ENCODE data around the gene WIPF2.

The WIPF2 gene

DNA sequence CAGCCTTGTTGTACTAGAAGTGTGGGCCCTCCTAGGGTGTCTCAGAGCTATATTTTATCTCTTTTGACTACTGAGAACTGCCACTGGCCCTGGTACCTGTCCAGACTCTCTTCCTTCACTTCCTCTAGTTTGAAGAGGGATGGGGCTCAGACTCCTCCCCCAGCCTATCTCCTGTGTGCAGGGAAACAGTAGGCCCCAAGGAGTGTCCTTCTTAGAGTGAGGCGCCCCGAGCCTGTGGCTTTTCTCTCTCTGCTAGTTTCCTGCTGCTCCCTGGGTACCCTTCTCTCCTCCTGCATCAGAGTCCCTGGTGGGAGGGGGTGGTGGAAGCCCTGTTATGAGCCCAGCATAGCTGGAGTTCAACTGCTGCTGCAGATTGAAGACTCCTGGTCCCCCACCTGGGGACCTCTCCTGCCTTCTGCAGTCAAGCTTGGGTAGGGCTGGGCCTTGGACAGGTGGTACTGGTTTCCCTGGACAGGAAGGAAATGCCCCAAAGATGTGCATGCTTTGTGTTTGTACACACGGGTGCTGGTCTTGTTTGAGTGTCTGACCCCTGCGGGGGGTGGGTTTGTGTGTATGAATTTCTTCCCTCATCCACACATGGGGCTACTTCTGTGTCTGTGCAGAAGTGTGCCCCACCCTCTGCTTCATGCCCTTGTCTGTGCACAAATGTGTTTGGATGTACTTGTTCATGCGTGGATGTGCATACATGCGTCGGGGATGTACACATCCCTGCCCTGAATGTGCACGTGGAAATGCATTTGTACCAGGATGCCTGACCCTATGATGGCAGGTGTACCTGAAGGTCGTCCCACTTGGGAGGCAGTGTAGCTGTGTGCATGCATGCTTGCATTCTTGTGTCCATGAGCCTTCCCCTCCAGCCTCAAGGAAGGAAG is 96.8 kb downstream of the WIPF2 start:
- no peak for DNase-seq

DNA sequence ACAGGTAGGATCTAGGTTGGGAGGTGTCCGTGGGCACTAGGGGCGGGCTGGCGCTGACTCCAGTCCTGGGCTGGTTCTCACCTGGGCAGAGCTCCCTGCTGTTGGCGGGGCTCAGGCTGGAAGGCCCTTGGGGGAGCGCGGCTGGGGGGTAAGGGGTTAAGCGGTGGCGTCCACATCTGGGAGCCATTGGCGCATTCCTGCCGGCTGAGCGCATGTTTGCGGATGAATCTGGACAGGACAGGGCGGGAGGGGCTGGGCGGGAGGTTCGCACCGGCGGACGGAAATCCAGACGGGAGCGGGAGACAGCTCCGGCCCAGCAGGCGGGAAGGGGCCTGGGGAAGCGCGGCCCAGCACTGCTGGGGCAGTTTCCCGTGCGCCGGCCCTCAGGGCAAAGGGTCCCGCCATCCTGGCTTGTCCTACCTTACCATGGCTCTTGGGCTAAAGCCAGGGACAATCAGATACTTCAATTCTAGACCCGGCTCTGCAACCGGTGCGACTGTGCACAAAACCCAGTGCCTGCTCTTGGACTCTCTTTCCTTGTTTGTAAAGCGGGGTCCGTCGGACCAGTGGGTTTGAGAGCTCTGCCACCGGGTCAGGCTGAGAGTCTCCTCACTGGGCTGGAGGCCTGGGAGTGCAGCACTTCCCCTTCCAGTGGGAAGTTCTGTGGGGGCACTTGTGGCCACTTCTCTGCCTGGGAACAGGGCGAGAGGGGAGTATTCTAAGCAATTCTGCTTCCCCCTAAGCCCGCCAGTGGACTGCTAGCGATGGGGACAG is 97.7 kb downstream of the WIPF2 start:
- no peak for DNase-seq

DNA sequence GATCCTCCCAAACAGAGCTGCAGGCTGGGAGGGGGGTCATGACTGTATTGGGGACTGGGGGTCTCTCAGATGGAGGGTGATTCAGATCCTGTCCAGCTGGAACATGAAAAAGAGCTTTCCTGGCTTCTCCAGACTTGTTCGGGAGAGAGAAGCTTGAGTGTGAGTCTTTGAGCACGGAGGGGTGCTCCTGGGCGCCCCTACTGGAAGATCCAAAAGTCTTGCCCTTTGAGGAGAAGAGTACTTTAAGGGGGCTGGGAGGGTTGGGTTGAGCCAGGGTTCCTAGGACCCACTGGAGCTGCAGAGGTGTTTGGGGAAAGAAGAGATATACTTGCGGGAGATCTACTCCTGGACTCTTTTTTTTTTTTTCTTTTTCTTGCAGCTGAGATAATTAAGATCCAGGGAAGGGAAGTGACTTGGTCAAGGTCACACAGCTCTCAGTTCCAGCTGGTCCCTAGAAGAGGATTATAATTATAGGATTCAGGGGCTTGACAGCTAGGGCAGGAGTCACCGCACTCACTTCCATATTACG is 98.3 kb downstream of the WIPF2 start:
- DNase-seq, result no peak

DNA sequence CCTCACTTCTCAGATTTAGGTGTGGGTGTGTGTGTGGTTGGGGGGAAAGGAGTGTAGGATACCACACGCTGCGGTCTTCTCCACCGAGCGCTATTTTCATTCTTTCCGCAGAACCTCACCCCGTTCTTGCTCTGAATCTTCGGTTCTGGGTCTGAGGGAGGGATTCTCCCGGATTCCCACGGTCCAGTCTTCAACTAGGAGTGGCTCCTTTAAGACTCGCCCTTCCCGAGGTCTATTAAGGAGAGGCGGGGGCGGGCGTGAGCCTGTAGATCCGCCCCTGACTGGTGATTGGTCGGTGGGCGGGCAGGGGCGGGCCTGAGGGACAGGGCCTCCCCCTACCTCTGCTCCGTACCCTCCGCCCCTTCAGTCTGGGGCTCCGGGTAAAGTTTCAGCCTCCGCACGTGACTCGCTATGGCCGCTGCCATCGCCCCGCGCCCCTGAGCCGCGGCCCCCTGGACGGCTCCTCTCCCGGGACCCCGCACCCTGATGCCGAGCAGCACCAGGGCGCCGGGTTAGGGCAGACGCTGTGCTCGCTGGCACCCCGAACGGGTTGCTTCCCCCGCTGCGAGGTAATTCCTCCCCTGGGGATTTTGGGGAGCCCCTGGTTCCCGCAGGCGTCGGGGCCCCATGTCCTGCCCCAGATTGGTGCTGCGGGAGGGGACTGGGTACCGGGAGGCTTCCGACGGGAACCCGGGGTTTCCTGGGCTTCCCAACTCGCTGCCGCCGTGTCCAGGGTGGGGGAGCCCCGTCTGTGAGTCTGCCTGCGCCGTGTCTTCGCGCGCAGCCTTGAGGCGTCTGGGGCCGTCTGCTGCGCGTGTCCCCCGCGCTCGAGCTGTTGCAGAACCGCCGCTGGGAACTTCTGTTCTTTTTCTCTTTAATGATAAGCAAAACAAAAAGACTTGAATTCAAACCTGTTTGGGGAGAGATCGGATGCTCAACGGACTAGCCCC is 99.1 kb downstream of the WIPF2 start:
- peak; percentile 83 for DNase-seq

DNA sequence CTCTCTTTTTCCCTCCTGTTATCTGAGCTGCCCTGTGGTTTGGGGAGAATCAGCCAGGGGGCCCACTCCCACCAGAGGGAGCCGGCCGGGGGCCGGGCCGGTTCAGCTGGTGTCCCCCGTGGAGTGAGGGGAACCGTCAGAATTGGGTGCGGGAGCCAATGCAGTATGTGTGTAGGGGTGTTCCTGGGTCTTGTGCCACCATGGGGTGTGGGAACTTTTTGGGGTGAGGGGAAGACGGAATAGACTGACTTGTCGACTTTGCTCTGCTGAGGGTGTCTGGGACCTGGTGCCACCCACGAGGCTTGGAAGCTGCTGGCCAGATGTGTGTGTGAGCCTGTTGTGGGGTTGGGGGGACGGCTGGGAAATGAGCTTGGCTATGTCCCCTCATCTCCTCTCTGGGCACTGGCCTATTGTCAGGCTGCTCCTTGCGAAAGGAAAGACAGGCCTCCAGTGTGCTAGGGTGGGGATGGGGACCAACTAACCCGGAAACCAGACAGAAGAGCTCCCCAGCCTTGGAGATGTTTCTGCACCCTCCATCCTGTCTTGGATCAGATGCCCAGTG is 99.8 kb downstream of the WIPF2 start:
- no peak for DNase-seq

DNA sequence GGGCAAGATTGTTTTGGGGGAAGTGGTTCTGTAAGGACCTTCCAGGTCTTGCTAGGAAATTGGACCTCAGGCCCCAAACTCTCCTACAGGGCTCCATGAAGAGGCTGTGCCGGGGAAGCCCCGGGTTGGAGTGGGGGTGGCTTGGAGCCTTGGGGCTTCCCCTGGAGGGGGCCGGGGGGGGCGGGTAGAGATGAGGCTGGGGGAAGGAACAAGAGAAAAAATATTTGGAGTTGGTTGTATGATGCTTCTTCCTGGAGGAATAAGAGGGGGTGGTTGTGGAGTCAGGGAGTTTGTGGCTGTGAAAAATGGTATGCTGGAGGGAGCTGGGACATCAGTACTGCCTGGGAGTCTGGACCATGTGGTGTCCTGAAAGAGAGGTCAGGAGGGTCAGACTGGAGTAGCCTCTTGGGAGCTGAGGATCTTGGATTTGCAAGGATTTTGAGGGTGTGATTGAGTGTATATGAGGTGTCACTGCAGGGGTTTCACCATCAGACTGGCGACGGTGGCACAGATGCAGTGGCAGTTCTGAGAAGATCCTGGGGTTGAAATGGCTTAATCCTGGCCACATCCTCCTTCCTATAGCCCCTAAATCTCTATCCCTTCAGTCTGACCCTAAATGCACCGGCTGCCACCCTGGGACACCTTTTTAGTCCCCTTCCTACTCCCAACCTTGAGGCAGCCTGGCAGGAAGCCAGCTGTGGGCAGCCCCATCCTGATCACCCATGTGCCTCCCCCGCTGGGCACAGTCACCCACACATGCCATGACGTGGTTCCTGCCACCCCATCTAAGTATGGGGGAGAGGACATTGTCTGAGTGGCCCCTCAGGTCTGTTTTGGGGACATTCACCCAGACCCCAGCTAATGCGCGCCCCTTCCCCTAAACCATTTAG is 100.8 kb downstream of the WIPF2 start:
- DNase-seq, result no peak

DNA sequence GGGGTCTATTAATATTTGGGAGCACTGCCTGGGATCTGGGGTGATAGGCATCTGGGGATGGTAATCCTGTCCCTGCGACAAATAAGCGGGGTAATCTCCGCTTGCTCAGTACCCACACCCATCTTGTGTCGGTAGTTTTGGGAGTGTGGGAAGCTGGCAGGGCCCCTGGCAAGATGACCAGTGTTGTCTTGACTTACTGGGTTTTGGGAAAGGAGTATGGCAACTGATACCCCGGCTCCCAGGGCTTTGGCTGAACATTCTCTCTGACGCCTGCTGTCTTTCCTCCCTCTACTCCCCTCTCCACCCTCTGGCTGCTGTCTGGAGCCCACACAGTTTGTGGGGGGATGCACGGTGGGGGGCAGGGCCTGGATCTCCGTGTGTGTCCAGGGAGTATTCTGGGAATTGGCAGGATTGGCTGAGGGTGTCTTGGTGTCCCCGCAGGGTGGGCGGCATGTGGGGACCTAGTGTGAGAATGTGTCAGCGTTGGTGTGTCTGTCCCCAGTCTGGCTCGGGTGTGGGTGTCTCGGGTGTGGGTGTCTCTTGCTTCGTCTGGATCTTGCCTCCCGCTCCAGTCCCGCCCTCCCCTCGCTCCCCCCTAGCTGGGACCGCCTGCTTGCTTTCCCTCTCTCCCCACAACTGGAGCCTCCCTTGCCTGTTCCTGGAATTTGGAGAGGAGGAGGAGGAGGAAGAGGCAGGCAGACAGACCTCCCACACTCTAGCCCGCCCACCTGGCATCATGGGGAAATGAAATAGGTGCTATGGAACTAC is 101.8 kb downstream of the WIPF2 start:
- DNase-seq, result no peak

DNA sequence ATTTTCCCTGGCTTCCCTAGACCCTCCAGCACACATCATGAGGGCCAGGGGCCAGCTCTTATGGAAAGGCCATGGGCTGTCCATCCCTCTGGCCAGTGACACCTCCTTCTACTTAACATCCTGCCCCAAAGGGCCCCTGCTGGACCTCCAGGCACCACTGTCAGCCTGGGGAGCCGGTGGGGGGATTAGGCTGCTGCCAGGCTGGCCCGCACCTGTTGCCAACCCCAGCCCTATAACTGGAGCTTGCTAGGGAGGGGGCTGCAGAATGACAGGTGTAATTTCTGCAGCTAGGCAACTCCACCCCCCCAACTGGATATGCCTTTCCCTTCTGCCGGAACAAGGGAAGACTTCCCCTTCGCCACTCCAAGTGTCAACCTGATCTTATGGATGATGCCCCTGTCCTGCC is 102.4 kb downstream of the WIPF2 start:
- no peak for DNase-seq

DNA sequence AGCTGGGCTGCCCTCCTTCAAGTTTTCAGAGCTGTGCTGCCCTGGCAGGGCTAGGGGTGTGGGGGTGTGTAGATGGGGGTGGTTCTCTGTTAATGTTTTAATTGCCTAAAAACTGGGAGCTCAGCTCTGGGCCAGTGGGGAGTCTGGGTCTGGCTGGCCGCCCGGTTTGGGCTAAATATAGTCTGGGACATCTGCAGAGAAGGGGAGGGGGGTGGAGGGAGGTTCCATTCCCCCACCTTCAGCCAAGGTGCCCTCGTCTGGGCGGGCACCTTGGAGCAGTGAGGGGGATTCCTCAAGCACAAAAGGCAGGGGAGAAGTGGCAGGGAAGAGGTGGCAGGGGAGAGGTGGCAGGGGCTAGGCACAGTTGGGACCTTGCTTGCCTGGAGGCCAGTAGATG is 102.9 kb downstream of the WIPF2 start:
- DNase-seq, result no peak

DNA sequence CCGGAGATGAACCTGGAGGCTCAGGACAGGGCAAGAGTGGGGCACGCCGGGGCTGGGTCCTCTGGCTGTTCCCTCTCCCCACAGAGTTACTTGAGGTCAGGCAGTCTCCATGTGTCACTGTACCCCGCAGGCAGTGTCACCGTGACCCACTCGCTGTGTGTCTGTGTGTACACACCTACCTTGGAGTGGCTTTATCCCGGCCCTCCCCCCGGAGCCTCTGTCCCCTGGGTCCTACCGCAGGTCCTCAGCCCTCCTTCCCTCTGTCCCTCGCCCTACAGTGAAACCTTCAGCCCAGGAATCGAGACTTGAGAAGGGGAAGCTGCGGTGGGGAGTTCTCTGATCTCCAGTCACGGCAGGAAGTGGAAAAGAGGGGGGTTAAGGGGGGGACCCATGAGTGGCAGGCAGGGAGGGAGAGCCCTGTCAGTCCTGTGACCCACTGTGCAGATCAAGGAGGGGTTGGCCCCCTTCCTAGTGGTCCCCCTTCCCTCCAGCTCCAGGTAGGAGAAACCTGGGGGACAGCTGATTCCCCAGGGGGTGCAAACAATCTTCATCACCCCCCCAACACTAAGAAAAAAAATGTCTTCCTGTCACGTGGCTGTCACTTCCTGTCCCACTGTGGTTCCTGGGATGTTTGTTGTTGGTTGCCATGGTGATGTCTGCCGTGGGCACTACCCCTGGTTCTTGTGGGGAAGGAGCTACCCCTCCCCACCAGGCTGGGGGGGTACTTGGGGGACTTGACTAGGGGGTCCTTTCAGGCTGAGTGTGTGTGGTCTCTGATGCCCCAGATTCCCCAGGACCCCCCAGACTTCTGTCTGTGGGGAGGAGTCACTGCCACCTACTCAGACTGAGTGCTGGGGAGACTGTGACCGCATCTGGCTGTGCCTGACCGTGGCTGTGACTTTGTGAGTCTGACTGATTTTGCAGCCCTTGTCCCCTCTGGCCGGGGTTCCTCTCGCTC is 103.5 kb downstream of the WIPF2 start:
- peak; percentile 62 for DNase-seq

DNA sequence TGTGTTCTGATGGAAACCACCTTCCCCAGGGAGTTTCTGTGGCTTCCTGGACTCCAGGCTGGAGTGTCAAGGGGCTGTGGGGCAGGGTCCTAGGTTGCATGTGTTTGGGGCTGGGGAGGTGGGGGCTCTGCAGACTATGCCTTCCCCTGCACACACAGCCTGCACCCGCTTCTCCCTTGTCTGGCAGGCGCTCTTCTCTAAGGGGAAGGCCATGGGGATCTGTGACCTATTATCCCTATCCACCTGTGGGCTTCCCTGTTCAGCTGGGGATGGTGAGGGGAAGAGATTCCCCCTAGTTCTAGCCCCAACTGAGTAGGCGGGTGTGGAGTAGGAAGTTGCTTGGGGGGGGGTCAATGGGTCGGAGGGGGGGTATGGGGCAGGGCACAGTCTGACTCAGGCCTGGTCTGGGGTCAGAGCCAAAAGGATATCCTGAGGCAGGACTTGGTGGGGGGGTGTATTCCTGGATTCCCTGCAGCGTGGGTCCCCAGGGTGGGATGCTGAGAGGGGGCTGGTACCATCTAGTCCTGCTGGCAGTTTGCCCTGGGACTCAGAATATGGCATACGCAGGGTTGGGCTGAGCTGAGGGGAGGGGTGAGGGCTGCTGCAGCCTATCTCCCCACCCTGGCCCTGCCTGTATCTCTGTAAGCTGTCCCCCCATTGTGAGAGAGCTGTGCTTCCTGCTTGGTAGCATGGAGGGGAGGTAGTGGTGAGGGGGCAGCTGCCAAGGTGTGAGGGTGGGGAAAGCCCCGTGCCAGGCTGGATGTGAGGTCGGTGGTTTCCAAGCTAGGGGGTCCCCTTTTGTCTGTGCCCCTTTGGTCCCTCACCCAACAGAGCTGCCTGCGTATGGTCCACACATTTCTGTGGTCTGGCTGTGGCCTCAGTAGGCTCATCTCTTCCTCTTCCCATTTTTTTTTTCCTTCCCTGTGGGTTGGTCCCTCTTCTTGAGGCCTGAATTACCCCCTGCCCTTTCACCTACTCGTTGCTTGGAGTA is 104.6 kb downstream of the WIPF2 start:
- DNase-seq, result no peak

DNA sequence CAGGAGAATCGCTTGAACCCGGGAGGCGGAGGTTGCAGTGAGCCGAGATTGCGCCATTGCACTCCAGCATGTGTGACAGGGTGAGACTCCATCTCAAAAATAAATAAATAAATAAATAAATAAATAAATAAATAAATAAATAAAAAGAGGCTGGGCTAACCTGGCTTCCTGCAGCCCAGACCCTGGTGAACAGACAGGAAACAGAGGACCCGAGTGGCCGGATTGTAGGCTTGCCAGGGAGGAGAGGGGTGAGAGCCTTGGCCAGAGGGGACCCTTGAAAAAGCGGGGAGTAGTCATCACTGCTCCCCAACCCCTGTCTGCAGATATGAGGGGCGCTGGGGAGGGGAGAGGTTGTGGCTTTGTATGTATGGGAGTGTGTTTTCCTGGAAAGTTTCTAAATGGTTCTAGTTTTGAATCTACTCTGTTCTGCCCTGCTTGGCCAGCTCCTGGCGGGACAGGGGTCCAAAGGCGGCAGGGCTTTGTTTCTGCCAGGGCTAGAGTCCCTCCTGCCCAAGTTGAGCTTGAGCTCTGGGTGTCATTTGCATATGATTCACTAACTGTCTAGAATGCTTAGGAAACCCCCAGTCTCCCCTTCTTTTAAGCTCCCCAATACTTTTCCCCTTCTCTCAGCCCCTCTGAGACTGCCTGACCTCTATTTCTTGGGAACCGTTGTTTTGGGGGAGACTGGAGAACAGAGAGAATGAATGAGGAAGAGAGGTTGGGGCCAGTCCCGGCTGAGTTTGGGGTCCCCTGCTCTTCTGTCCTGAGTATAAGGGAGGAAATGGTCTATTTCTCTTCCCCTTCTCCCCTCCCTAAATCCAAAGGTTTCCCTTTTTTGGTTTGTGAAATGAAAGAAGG is 106.3 kb downstream of the WIPF2 start:
- DNase-seq, result no peak

DNA sequence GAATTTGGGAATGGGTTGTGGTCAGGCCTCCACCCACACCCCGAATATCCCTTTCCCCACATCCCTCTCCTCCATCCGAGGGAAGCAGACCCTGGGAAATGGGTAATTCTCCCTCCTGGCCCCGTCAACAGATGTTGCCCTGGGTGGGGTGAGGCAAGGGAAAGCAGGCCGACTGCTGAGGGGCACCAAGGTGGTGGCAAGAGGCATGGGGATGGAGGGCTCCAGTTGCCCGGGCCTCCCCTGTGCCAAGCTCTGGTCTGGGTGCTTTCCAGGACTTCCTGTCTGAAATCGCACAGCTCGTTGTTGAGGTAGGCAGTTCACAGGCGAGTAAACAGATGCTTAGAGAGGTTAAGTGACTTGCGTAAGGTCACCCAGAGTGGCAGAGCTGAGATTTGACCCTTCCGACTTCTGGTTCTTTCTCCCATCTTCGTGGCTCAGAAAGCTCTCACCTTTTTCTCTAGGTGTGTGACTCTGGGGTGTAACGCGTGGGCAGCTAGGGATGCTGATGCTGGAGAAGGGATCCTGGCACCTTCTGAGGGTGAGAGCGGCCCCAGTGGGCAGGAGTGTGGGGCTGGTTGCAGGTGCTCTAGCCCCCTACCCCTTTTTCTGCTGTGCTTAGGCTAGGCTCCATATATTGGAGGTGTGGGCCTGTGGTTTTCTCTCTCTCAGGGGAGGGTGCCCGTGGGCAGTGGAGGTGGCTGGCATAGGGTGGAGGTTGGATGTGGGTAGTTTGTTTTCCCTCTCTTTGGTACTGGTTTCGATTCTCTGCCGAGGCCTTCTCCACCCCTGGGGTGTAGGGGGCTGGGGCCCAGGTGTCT is 107.1 kb downstream of the WIPF2 start:
- no peak for DNase-seq

DNA sequence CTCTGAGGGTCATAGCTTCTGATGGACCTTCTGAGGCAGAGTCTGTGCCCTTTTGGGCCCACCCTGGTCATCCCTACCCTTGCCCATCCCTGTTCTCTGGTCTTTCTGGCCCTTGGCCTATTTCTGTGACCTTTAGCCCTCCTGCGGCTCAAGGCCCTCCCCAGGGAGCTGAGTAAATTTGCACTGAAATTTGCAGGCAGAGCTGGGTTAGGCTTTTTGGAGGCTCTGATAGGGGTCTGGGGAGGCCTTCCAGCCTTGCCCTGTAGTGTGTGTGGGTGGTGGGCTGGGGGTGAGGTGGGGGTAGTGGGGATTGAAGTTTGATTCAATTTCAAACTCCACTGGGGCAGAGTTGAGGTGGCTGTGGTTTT is 107.7 kb downstream of the WIPF2 start:
- no peak for DNase-seq

DNA sequence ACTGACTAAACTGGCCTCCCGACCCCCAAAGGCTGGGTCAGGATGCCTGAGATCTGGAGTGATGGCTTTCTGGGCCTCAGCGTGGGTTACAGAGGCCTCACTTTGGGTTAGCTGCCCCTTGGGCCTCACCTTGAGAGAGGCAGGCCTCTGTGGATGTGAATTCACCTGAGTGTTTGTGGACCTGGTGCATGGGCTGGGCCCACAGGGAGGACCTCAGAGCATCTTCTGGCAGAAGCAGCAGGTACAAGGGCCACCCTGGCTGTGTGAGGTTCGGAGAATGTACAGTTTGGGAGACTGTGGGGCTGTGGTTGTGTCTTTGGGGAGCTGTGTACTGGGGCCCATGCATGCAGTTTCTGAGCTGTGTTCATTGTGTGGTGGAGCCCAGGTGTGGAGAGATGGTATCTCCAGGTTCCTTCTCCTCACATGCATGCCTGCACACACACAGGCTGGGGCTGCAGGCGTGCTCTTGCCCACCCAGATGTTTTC is 108.2 kb downstream of the WIPF2 start:
- DNase-seq, result no peak

All from GOT3 (cell line).